H9 (cell line): ENCODE measurements around the gene PMEPA1. TPM values are rescaled to one million over a fixed set of nuclear protein-coding genes. Genes with fewer than 3 reads are reported as not detected.

Experiments
- DNase-seq: peaks from one replicate; pipeline ENCODE4 v3.0.0-alpha.2; 2017
- H2AFZ ChIP-seq: one replicate; pipeline ENCODE4 v1.6.1; 2013; ENCODE audit warnings: mild to moderate bottlenecking, low read length, control low read depth, moderate library complexity
- H2AK5ac ChIP-seq: 2 replicates; pipeline ENCODE4 v1.6.1; 2013; ENCODE audit warnings: low read length, control low read depth, mixed read lengths; ENCODE audit not compliant: insufficient read length
- H2BK120ac ChIP-seq: one replicate; pipeline ENCODE4 v1.6.1; 2013; ENCODE audit warnings: low read depth, mild to moderate bottlenecking, low read length, control low read depth, inconsistent platforms; ENCODE audit not compliant: poor library complexity, severe bottlenecking
- H2BK12ac ChIP-seq: 2 replicates; pipeline ENCODE4 v1.6.1; 2013; ENCODE audit warnings: low read length, control low read depth, mixed read lengths, low read depth; ENCODE audit not compliant: insufficient read length
- H2BK15ac ChIP-seq: 2 replicates; pipeline ENCODE4 v1.6.1; 2013; ENCODE audit warnings: low read depth, low read length, control low read depth
- H2BK20ac ChIP-seq: one replicate; pipeline ENCODE4 v1.6.1; 2013; ENCODE audit warnings: low read depth, mild to moderate bottlenecking, low read length, control low read depth, inconsistent platforms; ENCODE audit not compliant: poor library complexity, severe bottlenecking
- H2BK5ac ChIP-seq: 2 replicates; pipeline ENCODE4 v1.6.1; 2013; ENCODE audit warnings: low read length, control low read depth, mixed read lengths; ENCODE audit not compliant: insufficient read length
- H3K14ac ChIP-seq: 2 replicates; pipeline ENCODE4 v1.6.1; 2013; ENCODE audit warnings: low read length, control low read depth; ENCODE audit not compliant: insufficient read depth
- H3K18ac ChIP-seq: 2 replicates; pipeline ENCODE4 v1.6.1; 2013; ENCODE audit warnings: low read depth, mild to moderate bottlenecking, mixed read lengths, low read length, control low read depth; ENCODE audit not compliant: insufficient read length
- H3K23ac ChIP-seq: 2 replicates; pipeline ENCODE4 v1.6.1; 2013; ENCODE audit warnings: low read length, control low read depth, mixed read lengths, low read depth; ENCODE audit not compliant: insufficient read length
- H3K23me2 ChIP-seq: 2 replicates; pipeline ENCODE4 v1.6.1; 2013; ENCODE audit warnings: low read depth, mild to moderate bottlenecking, mixed read lengths, low read length, control low read depth; ENCODE audit not compliant: insufficient read length, poor library complexity, severe bottlenecking
- H3K27ac ChIP-seq: 2 replicates; pipeline ENCODE4 v1.5.1; 2013; ENCODE audit warnings: low read length, control low read depth, mixed read lengths, low read depth; ENCODE audit not compliant: insufficient read length
- H3K27me3 ChIP-seq: 2 replicates; pipeline ENCODE4 v1.6.1; 2013; ENCODE audit warnings: low read length, control low read depth, inconsistent platforms; ENCODE audit not compliant: insufficient read depth
- H3K4ac ChIP-seq: 2 replicates; pipeline ENCODE4 v1.6.1; 2013; ENCODE audit warnings: low read depth, mild to moderate bottlenecking, control low read depth, inconsistent platforms, low read length, moderate library complexity
- H3K4me1 ChIP-seq: 2 replicates; pipeline ENCODE4 v1.6.1; 2013; ENCODE audit warnings: low read length, control low read depth, inconsistent platforms; ENCODE audit not compliant: insufficient read depth
- H3K4me2 ChIP-seq: 2 replicates; pipeline ENCODE4 v1.6.1; 2013; ENCODE audit warnings: low read length, control low read depth, mixed read lengths; ENCODE audit not compliant: insufficient read length, insufficient read depth
- H3K56ac ChIP-seq: 2 replicates; pipeline ENCODE4 v1.6.1; 2013; ENCODE audit warnings: low read depth, mild to moderate bottlenecking, mixed read lengths, low read length, control low read depth; ENCODE audit not compliant: insufficient read length
- H3K79me1 ChIP-seq: 2 replicates; pipeline ENCODE4 v1.6.1; 2013; ENCODE audit warnings: low read depth, mild to moderate bottlenecking, moderate library complexity, low read length, control low read depth, inconsistent platforms; ENCODE audit not compliant: insufficient read depth, poor library complexity, severe bottlenecking
- H3K79me2 ChIP-seq: 2 replicates; pipeline ENCODE4 v1.6.1; 2013; ENCODE audit warnings: low read length, control low read depth, inconsistent platforms; ENCODE audit not compliant: insufficient read depth
- H3K9ac ChIP-seq: 2 replicates; pipeline ENCODE4 v1.6.1; 2013; ENCODE audit warnings: low read length, control low read depth, mixed read lengths; ENCODE audit not compliant: insufficient read length; ENCODE audit errors: extremely low read depth
- H3K9me3 ChIP-seq: one replicate; pipeline ENCODE4 v1.6.1; 2013; ENCODE audit warnings: low read depth, low read length, inconsistent platforms; ENCODE audit not compliant: control insufficient read depth
- H3T11ph ChIP-seq: one replicate; pipeline ENCODE4 v1.6.1; 2013; ENCODE audit warnings: mild to moderate bottlenecking, low read length, control low read depth, inconsistent platforms
- H4K20me1 ChIP-seq: one replicate; pipeline ENCODE4 v1.6.1; 2013; ENCODE audit not compliant: control insufficient read depth, insufficient read length, insufficient read depth
- H4K5ac ChIP-seq: 2 replicates; pipeline ENCODE4 v1.6.1; 2013; ENCODE audit warnings: low read depth, mild to moderate bottlenecking, mixed read lengths, low read length, control low read depth; ENCODE audit not compliant: insufficient read length
- H4K8ac ChIP-seq: replicated peaks from 2 replicates; pipeline ENCODE4 v1.6.1; 2013; ENCODE audit warnings: low read length, control low read depth, mixed read lengths, low read depth; ENCODE audit not compliant: insufficient read length
- H4K91ac ChIP-seq: 2 replicates; pipeline ENCODE4 v1.6.1; 2013; ENCODE audit warnings: low read depth, mild to moderate bottlenecking, moderate library complexity, mixed read lengths, low read length, control low read depth; ENCODE audit not compliant: insufficient read length
- H3K27ac Mint-ChIP-seq, 3 experiments: 2 replicates in 2 of 3; 3 replicates in 1 of 3; pipeline ENCODE4 v1.8.0; 2020 to 2021; ENCODE audit warnings: mixed read lengths in 3 of 3, mild to moderate bottlenecking in 1 of 3, moderate library complexity in 1 of 3
- H3K27me3 Mint-ChIP-seq: 2 replicates; pipeline ENCODE4 v1.8.0; 2021; ENCODE audit warnings: low read depth, mild to moderate bottlenecking, moderate library complexity, mixed read lengths
- H3K36me3 Mint-ChIP-seq, 3 experiments: 2 replicates in 2 of 3; 3 replicates in 1 of 3; pipeline ENCODE4 v1.8.0; 2020 to 2021; ENCODE audit warnings: low read depth in 3 of 3, mixed read lengths in 3 of 3; ENCODE audit not compliant: insufficient read depth in 1 of 3
- H3K4me1 Mint-ChIP-seq, 2 experiments: 2 replicates each; pipeline ENCODE4 v1.8.0; 2020; ENCODE audit warnings: mixed read lengths in 2 of 2
- H3K4me3 Mint-ChIP-seq, 2 experiments: 2 replicates in 1 of 2; 3 replicates in 1 of 2; pipeline ENCODE4 v1.8.0; 2020 to 2021; ENCODE audit warnings: mild to moderate bottlenecking in 2 of 2, mixed read lengths in 2 of 2, moderate library complexity in 1 of 2
- H3K9me3 Mint-ChIP-seq, 2 experiments: 2 replicates in 1 of 2; 3 replicates in 1 of 2; pipeline ENCODE4 v1.8.0; 2020; ENCODE audit warnings: mild to moderate bottlenecking in 2 of 2, mixed read lengths in 2 of 2, moderate library complexity in 1 of 2
- WGBS: extraction: QIAGEN DNeasy Blood & Tissue Kit; methylation state at CpG from one replicate; pipeline ENCODE4 v1.1.7; 2013; ENCODE audit warnings: missing lambda C conversion rate, low lambda C conversion rate, mixed read lengths; ENCODE audit not compliant: insufficient read length; ENCODE audit errors: extremely low coverage; 5-methylcytosine and 5-hydroxymethylcytosine counted together
- total RNA-seq: library from RNA; stranded (reverse); gene quantifications from 2 replicates; pipeline ENCODE4 v1.2.1, GENCODE V29; 2021
- TF ChIP-seq, protein P1 (sequence below): fragments of 200-600 bp; sonication (generic); conservative IDR thresholded peaks from 3 replicates; pipeline ENCODE4 v1.8.0; 2021; ENCODE audit warnings: antibody characterized with exemption, mild to moderate bottlenecking

Gene PMEPA1
- total RNA-seq, 1 experiment from 2014 or later, result 34.6 TPM

DNA sequence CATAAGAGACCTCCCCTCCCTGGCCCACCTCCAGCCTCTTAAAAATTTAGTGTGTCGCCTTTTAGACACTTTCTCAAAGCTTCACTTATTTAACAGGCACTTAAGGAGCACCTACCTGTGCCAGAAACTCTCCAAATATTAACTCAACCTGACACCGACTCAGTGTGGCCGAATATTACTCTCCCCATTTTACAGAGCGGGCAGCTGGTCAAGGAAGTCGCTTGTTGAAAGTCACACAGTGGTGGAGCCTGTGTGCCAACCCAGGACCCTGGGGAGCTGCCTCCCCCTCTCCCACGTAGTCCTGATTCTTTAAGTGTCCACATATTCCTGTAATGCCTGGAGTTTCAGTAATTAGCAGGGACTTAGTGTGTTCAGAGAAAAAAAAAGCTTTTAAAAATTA lies 1.0 kb upstream of the PMEPA1 start:
- Mint-ChIP-seq H3K4me1 (peaks cover 43 to 53% of the 10 kb centered on the region in 2 experiments), H3K27ac (peak overlapping the region; percentile 44 to 97 (median 96); a peak in 6 of 7 replicates), H3K27me3 (peaks cover 13% of the 10 kb centered on the region), H3K9me3 (peaks cover 0 to 4% of the 10 kb centered on the region in 2 experiments; a peak in 2 of 5 replicates), H3K36me3 (peaks cover 0 to 10% (median 5%) of the 10 kb centered on the region in 3 experiments; a peak in 4 of 7 replicates), H3K4me3 (peak overlapping the region; percentile 77 to 87)
- Histone ChIP-seq H3K18ac (no peak overlapping the region), H3K79me1 (no peaks in the 10 kb centered on the region), H3K14ac (no peak overlapping the region), H3K4me1 (peaks cover 3% of the 10 kb centered on the region; the same call in 1 of the 2 replicates), H4K91ac (no peak overlapping the region), H3K9me3 (no peaks in the 10 kb centered on the region), H4K20me1 (no peaks in the 10 kb centered on the region), H2AFZ (no peak overlapping the region), H3K23me2 (peaks cover 10% of the 10 kb centered on the region), H2BK5ac (no peak overlapping the region), H3K23ac (no peak overlapping the region), H3K27me3 (no peaks in the 10 kb centered on the region), H3K4ac (no peak overlapping the region), H4K5ac (no peak overlapping the region), H3K27ac (no peak overlapping the region), H3K56ac (no peak overlapping the region), H2BK15ac (no peak overlapping the region), H3K79me2 (peaks cover 27% of the 10 kb centered on the region; the same call in 1 of the 2 replicates), H3K9ac (no peak overlapping the region), H2BK120ac (no peak overlapping the region), H3T11ph (no peak overlapping the region), H2AK5ac (no peak overlapping the region), H3K4me2 (peak overlapping the region; percentile 86), H2BK12ac (no peak overlapping the region), H4K8ac (no peak overlapping the region), H2BK20ac (no peak overlapping the region)
- no CpG with 5 or more reads among the region's 6 CpGs for WGBS
- DNase-seq, result no peak
- TF ChIP-seq, protein P1, sequence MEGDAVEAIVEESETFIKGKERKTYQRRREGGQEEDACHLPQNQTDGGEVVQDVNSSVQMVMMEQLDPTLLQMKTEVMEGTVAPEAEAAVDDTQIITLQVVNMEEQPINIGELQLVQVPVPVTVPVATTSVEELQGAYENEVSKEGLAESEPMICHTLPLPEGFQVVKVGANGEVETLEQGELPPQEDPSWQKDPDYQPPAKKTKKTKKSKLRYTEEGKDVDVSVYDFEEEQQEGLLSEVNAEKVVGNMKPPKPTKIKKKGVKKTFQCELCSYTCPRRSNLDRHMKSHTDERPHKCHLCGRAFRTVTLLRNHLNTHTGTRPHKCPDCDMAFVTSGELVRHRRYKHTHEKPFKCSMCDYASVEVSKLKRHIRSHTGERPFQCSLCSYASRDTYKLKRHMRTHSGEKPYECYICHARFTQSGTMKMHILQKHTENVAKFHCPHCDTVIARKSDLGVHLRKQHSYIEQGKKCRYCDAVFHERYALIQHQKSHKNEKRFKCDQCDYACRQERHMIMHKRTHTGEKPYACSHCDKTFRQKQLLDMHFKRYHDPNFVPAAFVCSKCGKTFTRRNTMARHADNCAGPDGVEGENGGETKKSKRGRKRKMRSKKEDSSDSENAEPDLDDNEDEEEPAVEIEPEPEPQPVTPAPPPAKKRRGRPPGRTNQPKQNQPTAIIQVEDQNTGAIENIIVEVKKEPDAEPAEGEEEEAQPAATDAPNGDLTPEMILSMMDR, result no peak
